ENCODE data around the gene HS3ST5.
"Not testable (repeated sequence)": the region's sequence is repeated elsewhere in the genome, so short reads cannot be mapped to it uniquely, and the experiment has no call there.

GRCh38 chr6:114014106-114014505 is 328.7 kb downstream of the HS3ST5 start:
- TF ChIP-seq CTCF, POLR2AphosphoS5 (IDR thresholded peaks at IDR 0.05): not testable (repeated sequence)

Data from breast epithelium (tissue), 3 donors.